Right lobe of liver (tissue), 6 donors: ENCODE data around the gene OR52I2. TPM values are rescaled to one million over a fixed set of nuclear protein-coding genes. Genes with fewer than 3 reads are reported as not detected.

Experiments used
- ATAC-seq, 4 donors: fragments of 200-7000 bp; cut with Tn5 transposase; one replicate each; pipeline ENCODE4 v1.9.1; 2020; ENCODE audit warnings: mild to moderate bottlenecking in 4 of 4, moderate library complexity in 4 of 4
- DNase-seq, 3 donors: peaks; one replicate each; pipeline ENCODE4 v3.0.0-alpha.2; 2020
- H3K27ac ChIP-seq, 3 donors: fragments of 200-600 bp; one replicate each; pipeline ENCODE4 v1.8.0; 2022
- H3K27me3 ChIP-seq, 2 donors: fragments of 200-600 bp; one replicate each; pipeline ENCODE4 v1.8.0; 2022
- H3K36me3 ChIP-seq, 4 donors: fragments of 200-600 bp; sonication (generic) in 1 of 4; one replicate each; pipeline versions ENCODE4 v1.5.1 to v1.8.0; 2017 to 2022; ENCODE audit warnings: control low read depth in 1 of 4
- H3K4me1 ChIP-seq, 4 donors: fragments of 200-600 bp; sonication (generic) in 1 of 4; one replicate each; pipeline versions ENCODE4 v1.5.1 to v1.8.0; 2017 to 2022; ENCODE audit warnings: control low read depth in 1 of 4
- H3K4me3 ChIP-seq, 3 donors: fragments of 200-600 bp; one replicate each; pipeline ENCODE4 v1.8.0; 2022
- H3K9me3 ChIP-seq, 4 donors: fragments of 200-600 bp; sonication (generic) in 1 of 4; one replicate each; pipeline versions ENCODE4 v1.5.1 to v1.8.0; 2017 to 2022; ENCODE audit warnings: control low read depth in 1 of 4
- POLR2A ChIP-seq: fragments of 450-650 bp; IDR thresholded peaks from one replicate; pipeline ENCODE4 v1.6.1; 2017; ENCODE audit warnings: antibody characterized with exemption, mild to moderate bottlenecking
- WGBS: methylation state at CpG from one replicate; pipeline ENCODE4 v1.1.6; 2018; ENCODE audit warnings: low coverage, low lambda C conversion rate; ENCODE audit not compliant: insufficient coverage; ENCODE audit errors: missing lambda C conversion rate; 5-methylcytosine and 5-hydroxymethylcytosine counted together
- intact Hi-C, 2 donors: fragments of 100-400 bp; cut with DNase I; formaldehyde crosslinking; loops; one replicate each; pipeline versions ENCODE4 v1.11.2 to v1.14.1; 2022
- total RNA-seq, 6 experiments: library from RNA; depleted of rRNA in 2 of 6; stranded (reverse); fragments of >200 nt in 2 of 6; fragmentation: NEBNext Ultra II Directional in 3 of 6; extraction: Animal tissue kit (Norgen Biotek cat#: 25700) in 3 of 6; gene quantifications; one replicate each; pipeline versions ENCODE4 v1.1.0 to v1.2.4, GENCODE V29; 2016 to 2023
- TF ChIP-seq, protein P1 (sequence below), 4 donors: fragments of 200-600 bp in 3 of 4; fragments of 450-650 bp in 1 of 4; IDR thresholded peaks; one replicate each; pipeline versions ENCODE4 v1.5.1 to v1.8.0; 2016 to 2022; ENCODE audit warnings: antibody characterized with exemption in 4 of 4, mild to moderate bottlenecking in 2 of 4
- donor health status: DM: no; HTN: yes; CAD: no.
- donor health status: DM: no; HTN: no; CAD: no.
- donor health status: DM: no; HTN: no; CAD: no.
- donor health status: DM: no; HTN: yes; CAD: no.
- donor health status: DM: no; HTN: yes; CAD: no.

Gene OR52I2
- total RNA-seq, 6 experiments from 2014 or later, result not detected

- Histone ChIP-seq H3K4me1 (no peaks in the 10 kb centered on the region), H3K36me3 (no peaks in the 10 kb centered on the region), H3K4me3 (no peak overlapping the region), H3K27ac (no peak overlapping the region), H3K9me3 (no peaks in the 10 kb centered on the region), H3K27me3 (no peaks in the 10 kb centered on the region)
- ATAC-seq, result no peak
- TF ChIP-seq, protein P1, sequence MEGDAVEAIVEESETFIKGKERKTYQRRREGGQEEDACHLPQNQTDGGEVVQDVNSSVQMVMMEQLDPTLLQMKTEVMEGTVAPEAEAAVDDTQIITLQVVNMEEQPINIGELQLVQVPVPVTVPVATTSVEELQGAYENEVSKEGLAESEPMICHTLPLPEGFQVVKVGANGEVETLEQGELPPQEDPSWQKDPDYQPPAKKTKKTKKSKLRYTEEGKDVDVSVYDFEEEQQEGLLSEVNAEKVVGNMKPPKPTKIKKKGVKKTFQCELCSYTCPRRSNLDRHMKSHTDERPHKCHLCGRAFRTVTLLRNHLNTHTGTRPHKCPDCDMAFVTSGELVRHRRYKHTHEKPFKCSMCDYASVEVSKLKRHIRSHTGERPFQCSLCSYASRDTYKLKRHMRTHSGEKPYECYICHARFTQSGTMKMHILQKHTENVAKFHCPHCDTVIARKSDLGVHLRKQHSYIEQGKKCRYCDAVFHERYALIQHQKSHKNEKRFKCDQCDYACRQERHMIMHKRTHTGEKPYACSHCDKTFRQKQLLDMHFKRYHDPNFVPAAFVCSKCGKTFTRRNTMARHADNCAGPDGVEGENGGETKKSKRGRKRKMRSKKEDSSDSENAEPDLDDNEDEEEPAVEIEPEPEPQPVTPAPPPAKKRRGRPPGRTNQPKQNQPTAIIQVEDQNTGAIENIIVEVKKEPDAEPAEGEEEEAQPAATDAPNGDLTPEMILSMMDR (IDR thresholded peaks at IDR 0.05), result no peak
- TF ChIP-seq POLR2A, result no peak
- DNase-seq, result no peak
- intact Hi-C loops, result loop anchor here in 1 of 2 donors (10.0 kb wide), 1 partner anchor 375 kb away; no protein-coding TSS in a partner anchor
- 33% methylated on average over 3 of the region's 8 CpGs for WGBS
Measured at GRCh38 chr11:4559527-4560440, 21.8 kb upstream of the OR52I2 start.

- Histone ChIP-seq H3K27me3 (no peaks in the 10 kb centered on the region), H3K27ac (no peak overlapping the region), H3K36me3 (no peaks in the 10 kb centered on the region), H3K4me3 (no peak overlapping the region), H3K4me1 (no peaks in the 10 kb centered on the region), H3K9me3 (no peaks in the 10 kb centered on the region)
- 100% methylated on average over 1 of the region's 1 CpG for WGBS
- intact Hi-C loops, result no loop called here
- TF ChIP-seq, protein P1 (IDR thresholded peaks at IDR 0.05), result no peak
- no peak for TF ChIP-seq POLR2A
- ATAC-seq (no peak), DNase-seq (no peak)
Measured at GRCh38 chr11:4560467-4560866, 21.1 kb upstream of the OR52I2 start.

GRCh38 chr11:4565371-4565770 is 16.2 kb upstream of the OR52I2 start:
- Histone ChIP-seq H3K4me1 (no peaks in the 10 kb centered on the region), H3K27me3 (no peaks in the 10 kb centered on the region), H3K27ac (no peak overlapping the region), H3K4me3 (no peak overlapping the region), H3K9me3 (no peaks in the 10 kb centered on the region), H3K36me3 (no peaks in the 10 kb centered on the region)
- intact Hi-C loops, result no loop called here
- no peak for ATAC-seq
- WGBS, result 71% methylated on average over 3 of the region's 3 CpGs
- TF ChIP-seq, protein P1 (IDR thresholded peaks at IDR 0.05), result no peak
- TF ChIP-seq POLR2A, result no peak
- no peak for DNase-seq

DNA sequence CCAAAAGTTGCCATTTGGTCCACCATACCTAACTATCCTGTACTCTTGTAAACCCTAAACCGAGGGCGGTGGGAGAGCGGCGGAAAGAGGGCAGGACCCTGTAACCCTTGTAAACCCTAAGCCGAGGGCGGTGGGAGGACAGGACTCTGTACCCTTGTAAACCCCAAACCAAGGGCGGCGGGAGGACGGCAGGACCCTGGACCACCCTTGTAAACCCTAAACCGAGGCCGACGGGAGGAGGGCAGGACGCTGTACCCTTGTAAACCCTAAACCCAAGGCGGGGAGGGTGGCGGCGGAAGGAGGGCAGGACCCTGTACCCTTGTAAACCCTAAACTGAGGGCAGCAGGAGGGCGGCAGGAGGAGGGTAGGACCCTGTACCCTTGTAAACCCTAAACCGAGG is 12.5 kb upstream of the OR52I2 start:
- intact Hi-C loops, result no loop called here
- Histone ChIP-seq H3K27ac (no peak overlapping the region), H3K27me3 (no peaks in the 10 kb centered on the region), H3K9me3 (no peaks in the 10 kb centered on the region), H3K4me1 (no peaks in the 10 kb centered on the region), H3K36me3 (no peaks in the 10 kb centered on the region), H3K4me3 (no peak overlapping the region)
- 87% methylated on average over 18 of the region's 18 CpGs for WGBS
- TF ChIP-seq, protein P1 (IDR thresholded peaks at IDR 0.05), result no peak
- TF ChIP-seq POLR2A, result no peak
- no peak for DNase-seq
- no peak for ATAC-seq
